ENCODE data around the gene FAM174B.

The FAM174B gene

GRCh38 chr15:92655178-92655995, at the start of gene FAM174B:
TSS of gene FAM174B (minus strand) at chr15:92655775.
- DNase-seq (ENCODE audit: low spot score): no peak

GRCh38 chr15:92696096-92696495, 40.5 kb upstream of the FAM174B start:
- DNase-seq (ENCODE audit: low spot score): no peak

- peak; percentile 16 for DNase-seq (ENCODE audit: low spot score)
These were observed 38.2 kb upstream of the FAM174B start for GRCh38 chr15:92693691-92694331.

- no peak for DNase-seq (ENCODE audit: low spot score)
These were observed 34.8 kb upstream of the FAM174B start for GRCh38 chr15:92690395-92690794.

GRCh38 chr15:92687746-92688145, 32.2 kb upstream of the FAM174B start:
- no peak for DNase-seq (ENCODE audit: low spot score)

- DNase-seq (ENCODE audit: low spot score): no peak
These were observed 31.6 kb upstream of the FAM174B start for GRCh38 chr15:92687195-92687602.

GRCh38 chr15:92683511-92683834, 27.9 kb upstream of the FAM174B start:
- DNase-seq (ENCODE audit: low spot score): no peak

- no peak for DNase-seq (ENCODE audit: low spot score)
These were observed 27.4 kb upstream of the FAM174B start for GRCh38 chr15:92682741-92683510.

GRCh38 chr15:92681141-92681631, 25.6 kb upstream of the FAM174B start:
- DNase-seq (ENCODE audit: low spot score): no peak

GRCh38 chr15:92677999-92678398, 22.4 kb upstream of the FAM174B start:
- DNase-seq (ENCODE audit: low spot score): no peak

GRCh38 chr15:92676561-92676960, 21.0 kb upstream of the FAM174B start:
- no peak for DNase-seq (ENCODE audit: low spot score)

- DNase-seq (ENCODE audit: low spot score): no peak
These were observed 19.9 kb upstream of the FAM174B start for GRCh38 chr15:92675485-92675884.

GRCh38 chr15:92674347-92674746, 18.8 kb upstream of the FAM174B start:
- DNase-seq (ENCODE audit: low spot score): no peak

GRCh38 chr15:92672102-92672501, 16.5 kb upstream of the FAM174B start:
- no peak for DNase-seq (ENCODE audit: low spot score)

GRCh38 chr15:92671406-92671805, 15.8 kb upstream of the FAM174B start:
- DNase-seq (ENCODE audit: low spot score): no peak

- no peak for DNase-seq (ENCODE audit: low spot score)
These were observed 15.0 kb upstream of the FAM174B start for GRCh38 chr15:92670621-92671020.

- DNase-seq (ENCODE audit: low spot score): no peak
These were observed 13.9 kb upstream of the FAM174B start for GRCh38 chr15:92669432-92669831.

- DNase-seq (ENCODE audit: low spot score): no peak
These were observed 13.0 kb upstream of the FAM174B start for GRCh38 chr15:92668620-92669019.

GRCh38 chr15:92667970-92668485, 12.5 kb upstream of the FAM174B start:
- DNase-seq (ENCODE audit: low spot score): no peak

- no peak for DNase-seq (ENCODE audit: low spot score)
These were observed 11.8 kb upstream of the FAM174B start for GRCh38 chr15:92667287-92667904.

GRCh38 chr15:92666780-92667179, 11.2 kb upstream of the FAM174B start:
- no peak for DNase-seq (ENCODE audit: low spot score)

- no peak for DNase-seq (ENCODE audit: low spot score)
These were observed 9.6 kb upstream of the FAM174B start for GRCh38 chr15:92665100-92665555.

Data from hepatic stellate cell (primary cell).